Measurements from ENCODE around the gene PTGDS.
A peak's percentile ranks its signal among the peaks of the same experiment; 100 is the strongest.

The PTGDS gene

GRCh38 chr9:137026384-137026783 lies 49.1 kb downstream of the PTGDS start:
- DNase-seq (ENCODE audit: low spot score), result no peak

DNA sequence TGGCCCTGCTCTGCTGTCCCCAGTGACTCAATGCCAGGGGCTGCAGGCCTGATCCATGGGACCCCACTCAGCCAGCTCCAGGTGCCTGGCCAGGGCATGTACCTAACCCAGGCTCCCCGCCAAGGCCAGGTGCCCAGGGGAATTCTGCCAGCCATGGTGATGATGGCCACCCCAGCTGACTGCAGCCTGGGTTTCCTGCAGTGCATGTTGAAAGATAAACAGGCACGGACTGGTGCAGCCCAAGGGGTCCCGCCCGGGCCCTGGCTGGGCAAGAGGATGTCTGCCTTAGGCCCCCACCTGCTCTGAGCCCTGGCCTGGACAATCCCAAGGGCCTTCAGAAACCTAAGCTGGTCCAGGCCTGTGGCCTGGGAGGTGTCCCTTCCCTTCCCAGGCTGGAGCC lies 49.5 kb downstream of the PTGDS start:
- no peak for DNase-seq (ENCODE audit: low spot score)

DNA sequence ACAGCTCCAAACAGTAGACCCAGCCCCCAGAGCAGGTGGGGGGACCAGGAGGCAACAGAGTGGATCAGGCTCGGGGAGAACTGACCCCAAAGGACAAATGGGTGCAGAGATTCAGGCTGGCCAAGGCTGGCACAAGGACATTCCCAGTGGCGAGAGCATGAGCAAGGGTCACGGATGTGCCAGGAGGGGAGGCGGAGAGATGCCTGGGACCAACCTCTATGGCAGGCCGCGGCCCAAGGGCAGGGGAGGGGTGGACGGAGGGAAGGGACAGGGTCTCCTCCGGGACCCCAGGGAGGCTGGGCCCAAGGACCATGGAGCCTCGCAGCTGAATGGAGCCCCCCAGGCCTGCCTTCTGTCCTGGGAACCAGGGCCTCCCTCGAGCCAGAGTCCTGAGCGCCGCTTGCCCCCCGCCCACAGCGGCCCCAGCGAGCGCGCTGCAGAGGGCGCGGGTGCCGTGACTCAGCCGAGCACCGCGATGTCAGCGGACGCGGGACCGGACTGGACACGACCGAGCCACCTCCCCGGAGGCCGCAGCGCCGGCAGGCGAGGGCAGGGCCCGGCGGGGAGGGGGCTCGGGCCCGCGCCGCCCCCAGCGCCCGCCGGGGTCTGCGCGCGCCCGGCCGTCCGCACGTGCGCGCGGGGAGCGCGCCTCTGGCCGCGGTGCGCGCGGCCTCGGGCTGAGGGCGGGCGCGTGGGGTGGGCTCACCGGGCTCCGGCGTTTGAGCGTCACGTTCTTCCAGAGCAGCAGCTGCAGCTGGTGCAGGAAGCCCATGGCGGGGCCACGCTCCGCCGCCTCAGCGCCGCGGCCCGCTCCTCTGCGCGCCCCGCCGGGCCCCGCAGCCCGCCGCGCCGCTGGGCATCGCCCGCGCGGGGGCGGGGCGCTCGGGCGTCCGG lies 50.3 kb downstream of the PTGDS start, which contains the start of gene ABCA2:
TSS of gene ABCA2 (minus strand) at position 869 of the 894 bp plus-strand sequence. CDS start at position 772, 97 bp downstream.
- peak; percentile 29 for DNase-seq (ENCODE audit: low spot score)

DNA sequence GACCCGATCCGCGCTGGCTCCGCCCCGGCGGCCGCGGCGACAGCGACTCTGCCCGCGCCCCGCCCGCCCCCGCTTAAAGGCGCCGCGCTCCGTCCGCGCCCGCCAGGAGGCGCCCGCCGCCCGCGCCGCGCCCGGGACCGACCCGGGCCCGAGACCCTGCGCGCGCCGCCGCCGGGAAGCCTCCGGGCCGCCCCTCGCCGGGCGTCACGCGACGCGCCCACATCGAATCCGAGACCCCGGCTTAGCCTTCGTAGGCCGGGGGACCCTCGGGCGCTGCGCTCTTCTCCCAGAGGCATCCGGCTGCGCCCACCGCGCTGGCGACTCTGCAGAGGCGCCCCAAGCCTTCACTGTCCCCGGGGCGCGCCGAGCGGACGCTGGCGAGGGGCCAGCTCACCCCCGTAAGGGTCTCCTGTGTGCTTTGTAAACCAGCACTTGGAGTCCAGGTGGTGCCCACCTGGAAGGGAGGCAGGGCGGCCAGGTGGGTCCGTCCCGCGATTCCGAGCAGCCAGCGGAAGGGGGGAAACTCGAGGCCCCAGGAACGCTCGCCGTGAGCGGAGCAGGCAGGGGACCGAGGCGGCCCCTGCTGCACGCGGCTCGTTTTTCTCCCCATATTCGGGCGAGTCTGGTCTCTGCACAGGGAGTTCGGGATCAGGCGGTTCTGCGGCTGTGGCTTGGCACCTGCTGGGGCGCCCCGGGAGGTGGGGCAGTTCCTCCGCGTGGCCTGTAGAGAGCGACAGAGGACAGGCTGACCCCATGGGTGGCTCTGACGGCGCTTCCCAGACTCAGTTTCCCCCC lies 51.2 kb downstream of the PTGDS start:
- DNase-seq (ENCODE audit: low spot score), result peak; percentile 68

GRCh38 chr9:137029058-137029936 lies 52.0 kb downstream of the PTGDS start:
- peak; percentile 63 for DNase-seq (ENCODE audit: low spot score)

DNA sequence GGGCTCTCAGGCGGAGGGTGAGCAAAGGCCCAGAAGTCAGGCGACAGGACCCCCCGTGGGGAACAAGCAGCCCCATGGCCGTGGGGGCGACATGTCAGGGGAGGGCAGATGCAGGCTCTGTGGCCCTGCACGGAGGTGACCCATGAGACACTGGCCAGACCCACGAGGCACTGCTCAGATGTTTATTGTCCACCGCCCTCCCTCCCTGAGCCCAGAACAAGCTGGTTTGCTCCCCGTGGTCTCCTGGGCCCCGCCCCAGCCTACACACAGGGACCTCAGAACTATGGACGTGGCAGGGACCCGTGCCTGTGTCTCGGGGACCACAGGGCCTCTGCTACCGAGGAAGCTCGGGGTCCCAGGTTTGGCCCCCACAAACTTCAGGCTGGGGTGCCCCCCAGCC lies 52.7 kb downstream of the PTGDS start:
- DNase-seq (ENCODE audit: low spot score), result no peak

DNA sequence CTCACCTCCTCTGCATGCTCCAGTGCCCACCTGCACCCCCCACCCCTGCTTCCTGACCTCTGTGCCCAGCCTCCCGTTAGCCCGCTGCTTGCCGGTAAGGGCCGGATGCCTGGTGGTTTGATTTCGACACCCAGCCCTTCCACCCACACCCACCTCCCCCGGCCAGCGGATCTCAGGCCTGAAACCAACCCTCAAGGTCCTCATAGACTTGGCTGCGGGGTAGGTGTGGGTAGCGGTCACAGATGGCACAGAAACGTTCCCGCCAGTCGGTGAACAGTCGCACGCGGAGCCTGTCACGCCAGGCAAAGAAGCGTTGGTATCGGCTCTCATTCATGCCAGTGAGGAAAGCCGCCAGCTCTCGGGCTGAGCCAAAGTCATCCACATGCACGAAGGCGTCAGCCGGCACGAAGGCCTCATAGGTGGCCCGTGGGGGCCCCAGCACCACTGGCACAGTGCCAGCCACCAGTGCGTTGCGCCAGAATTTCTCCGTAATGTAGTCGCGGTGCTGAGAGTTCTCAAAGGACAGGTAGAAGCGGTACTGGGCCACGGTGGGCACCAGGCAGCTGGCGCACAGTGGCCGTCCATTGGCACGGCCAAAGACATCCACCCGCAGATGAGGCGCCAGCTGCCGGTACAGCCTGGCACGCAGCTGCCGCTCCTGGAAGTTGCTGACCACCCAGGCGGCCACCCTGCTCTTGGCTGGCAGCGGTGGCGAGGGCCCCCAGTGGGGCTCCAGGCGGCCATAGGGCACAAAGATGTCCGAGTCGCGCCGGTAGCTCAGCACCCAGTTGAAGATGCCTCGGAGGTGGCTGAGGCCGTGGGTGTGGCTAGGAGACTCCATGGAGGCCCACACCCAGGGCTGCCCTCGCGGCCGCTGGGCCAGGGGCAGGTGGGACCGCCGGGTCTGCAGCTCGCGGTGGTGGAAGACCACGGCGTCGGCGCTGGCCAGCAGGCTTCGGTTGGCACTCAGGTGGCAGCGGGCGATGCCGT lies 53.5 kb downstream of the PTGDS start:
- DNase-seq (ENCODE audit: low spot score), result no peak

All from SW480 (cell line).